Measurements from ENCODE around the gene WFIKKN1.

WFIKKN1 gene

GRCh38 chr16:659618-660017, 28.8 kb downstream of the WFIKKN1 start:
- no peak for DNase-seq

- DNase-seq: no peak
These were observed 29.3 kb downstream of the WFIKKN1 start for GRCh38 chr16:660132-660458.

DNA sequence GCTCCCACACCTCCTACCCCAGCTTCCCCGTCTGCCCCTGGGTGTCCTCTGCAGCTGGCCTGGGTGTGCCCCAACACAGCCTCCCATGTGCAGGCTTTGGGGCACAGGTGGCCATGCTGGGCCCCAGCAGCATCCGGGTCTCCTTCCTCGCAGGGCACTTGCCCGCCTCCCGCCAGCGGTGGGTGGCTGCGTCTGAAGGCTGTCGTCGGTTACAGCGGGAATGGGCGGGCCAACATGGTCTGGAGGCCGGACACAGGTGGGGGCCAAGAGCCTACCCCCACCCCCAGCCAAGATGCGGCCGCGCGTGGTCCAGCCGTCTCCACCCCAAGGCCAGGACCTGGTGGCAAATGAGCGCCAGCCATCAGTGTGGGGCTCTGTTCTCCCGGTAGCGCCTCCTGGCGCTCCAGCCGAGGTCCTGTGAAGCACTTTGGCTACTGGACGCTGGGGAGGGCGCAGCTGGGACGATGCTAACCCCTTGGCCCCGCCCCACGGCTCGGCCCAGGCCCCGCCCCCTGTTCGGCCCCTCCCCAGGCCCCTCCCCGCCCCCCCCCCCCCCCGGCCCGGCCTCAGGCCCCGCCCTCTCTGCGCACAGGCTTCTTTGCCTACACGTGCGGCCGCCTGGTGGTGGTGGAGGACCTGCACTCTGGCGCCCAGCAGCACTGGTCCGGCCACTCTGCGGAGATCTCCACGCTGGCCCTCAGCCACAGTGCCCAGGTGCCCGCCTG, 29.8 kb downstream of the WFIKKN1 start:
- peak; percentile 80 for DNase-seq

GRCh38 chr16:661184-661821, 30.5 kb downstream of the WFIKKN1 start:
- no peak for DNase-seq

DNA sequence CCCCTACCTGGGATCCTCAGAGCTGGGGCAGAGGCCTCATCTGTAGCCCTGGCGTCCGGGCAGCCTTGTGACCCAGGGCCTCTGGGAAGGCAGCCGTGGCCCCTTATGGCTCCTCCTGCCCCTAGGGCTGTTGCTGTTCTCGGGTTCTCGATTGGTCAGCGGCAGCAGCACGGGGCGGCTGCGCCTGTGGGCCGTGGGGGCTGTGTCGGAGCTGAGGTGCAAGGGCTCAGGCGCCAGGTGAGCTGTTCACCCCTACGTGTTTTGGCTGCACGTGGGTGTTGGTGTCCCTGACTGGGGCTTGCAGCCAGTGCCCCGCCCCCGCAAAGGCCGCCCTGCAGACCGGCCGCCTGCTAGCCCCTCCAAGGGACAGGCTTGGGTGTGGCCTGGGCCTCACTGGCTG, 31.3 kb downstream of the WFIKKN1 start:
- no peak for DNase-seq

DNA sequence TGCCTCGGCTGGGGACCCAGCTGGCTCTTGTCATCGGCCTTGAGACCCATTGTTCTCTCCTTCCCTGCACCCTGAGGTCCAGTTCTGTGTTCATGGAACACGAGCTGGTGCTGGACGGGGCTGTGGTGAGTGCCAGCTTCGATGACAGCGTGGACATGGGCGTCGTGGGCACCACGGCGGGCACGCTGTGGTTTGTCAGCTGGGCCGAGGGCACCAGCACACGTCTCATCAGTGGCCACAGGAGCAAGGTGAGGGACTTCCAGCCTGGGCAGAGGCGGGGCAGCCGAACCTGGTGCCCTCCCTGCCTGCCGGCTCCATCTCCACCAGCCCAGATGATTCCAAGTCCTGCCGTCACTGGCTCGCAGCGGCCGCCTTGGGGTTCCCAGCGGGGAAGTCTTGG, 31.8 kb downstream of the WFIKKN1 start:
- no peak for DNase-seq

DNA sequence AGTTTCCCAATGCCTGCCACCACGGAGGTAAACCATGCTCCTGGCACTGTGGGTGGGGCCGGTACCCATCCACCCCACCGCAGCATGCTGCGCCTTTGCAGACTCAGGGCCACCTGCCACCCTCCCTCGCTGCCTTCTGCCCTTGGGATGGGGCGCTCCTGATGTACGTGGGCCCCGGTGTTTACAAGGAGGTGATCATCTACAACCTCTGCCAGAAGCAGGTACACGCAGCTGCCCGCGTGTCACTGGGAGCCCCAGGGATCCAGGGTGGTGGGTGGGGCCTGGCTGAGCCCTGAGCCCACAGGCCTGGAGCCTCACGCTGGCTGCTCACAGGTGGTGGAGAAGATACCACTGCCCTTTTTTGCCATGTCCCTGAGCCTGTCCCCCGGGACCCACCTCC, 35.8 kb downstream of the WFIKKN1 start:
- no peak for DNase-seq

DNA sequence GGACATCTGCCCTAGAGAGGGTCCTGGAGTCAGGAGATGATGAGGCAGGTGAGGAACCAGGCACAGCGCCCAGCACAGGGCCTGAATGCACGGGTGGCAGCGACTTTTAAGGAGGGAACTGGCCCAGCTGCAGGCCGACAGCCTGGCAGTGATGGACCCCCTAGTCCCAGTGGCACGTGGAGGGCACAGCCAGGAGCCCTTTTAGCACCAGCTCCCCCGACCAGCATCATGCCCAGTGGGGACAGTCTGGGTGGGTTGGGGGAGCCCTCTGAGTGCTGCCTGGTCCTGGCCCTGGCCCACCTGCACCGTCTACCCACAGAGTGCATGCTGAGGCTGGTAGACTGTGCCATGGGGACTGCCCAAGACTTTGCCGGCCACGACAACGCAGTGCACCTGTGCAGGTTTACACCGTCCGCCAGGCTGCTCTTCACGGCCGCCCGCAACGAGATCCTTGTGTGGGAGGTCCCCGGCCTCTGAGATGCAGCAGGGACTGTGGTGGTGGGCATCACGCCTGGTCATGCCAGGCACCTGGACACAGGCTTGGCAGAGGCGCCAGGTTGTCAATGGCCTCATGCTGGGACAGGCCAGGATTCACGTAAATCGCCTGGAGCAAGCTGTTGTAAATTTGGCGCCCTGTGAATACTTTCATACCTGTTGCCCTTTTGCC, 36.5 kb downstream of the WFIKKN1 start:
- no peak for DNase-seq

- peak; percentile 95 for DNase-seq
These were observed 37.2 kb downstream of the WFIKKN1 start, which contains the start of gene RHOT2 for GRCh38 chr16:667780-668518. Gene RHOT2 (plus strand): TSS chr16:668132. CDS start chr16:668200, 68 bp downstream.

- DNase-seq: no peak
These were observed 37.9 kb downstream of the WFIKKN1 start for GRCh38 chr16:668519-669171.

DNA sequence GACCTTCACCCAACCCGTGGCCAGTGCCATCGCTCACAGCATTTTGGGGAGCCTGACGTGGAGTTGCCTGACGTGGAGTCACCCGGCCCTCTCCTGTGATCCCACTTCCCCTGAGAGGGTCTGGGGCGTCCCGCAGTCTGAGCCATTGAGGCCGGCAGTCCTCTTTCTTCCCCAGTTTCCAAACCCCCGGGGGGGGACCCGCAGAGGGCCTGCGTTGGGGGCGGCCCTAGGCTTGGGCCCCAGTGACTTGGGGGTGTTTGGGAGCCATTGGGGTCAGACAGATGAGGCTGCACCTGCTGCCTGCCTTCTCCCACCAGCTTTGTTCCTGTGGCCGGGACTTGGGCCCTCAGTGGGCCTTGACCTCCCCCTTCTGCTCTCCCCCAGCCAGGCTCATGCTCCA, 38.9 kb downstream of the WFIKKN1 start:
- DNase-seq: no peak

DNA sequence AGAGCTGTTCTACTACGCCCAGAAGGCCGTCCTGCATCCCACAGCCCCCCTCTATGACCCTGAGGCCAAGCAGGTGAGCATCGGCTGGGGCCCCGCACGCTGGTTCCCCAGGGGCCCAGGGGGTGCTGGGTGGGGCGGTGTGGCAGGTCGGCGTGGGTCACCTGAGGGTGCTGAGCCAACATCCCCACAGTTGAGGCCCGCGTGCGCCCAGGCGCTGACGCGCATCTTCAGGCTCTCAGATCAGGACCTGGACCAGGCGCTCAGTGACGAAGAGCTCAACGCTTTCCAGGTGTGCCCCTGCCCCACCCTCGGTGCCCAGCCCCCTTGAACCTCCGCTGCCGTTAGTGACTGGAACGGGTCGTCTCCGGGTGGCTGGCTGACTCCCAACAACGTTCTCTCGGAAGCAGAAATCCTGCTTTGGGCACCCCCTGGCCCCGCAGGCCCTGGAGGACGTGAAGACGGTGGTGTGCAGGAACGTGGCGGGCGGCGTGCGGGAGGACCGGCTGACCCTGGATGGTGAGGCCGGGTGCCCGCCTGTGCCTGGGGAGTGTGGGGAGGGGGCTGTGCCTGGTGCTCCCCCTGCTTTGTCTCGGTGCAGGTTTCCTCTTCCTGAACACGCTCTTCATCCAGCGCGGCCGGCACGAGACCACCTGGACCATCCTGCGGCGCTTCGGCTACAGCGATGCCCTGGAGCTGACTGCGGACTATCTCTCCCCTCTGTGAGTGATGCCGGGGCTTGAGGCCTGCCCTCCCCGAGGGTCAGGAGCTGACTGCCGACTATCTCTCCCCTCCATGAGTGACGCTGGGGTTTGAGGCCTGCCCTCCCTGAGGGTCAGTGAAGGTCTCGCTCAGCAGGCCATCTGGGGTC, 39.9 kb downstream of the WFIKKN1 start:
- DNase-seq: no peak

- no peak for DNase-seq
These were observed 40.8 kb downstream of the WFIKKN1 start for GRCh38 chr16:671353-672131.

- DNase-seq: no peak
These were observed 41.6 kb downstream of the WFIKKN1 start for GRCh38 chr16:672371-672770.

- DNase-seq: no peak
These were observed 42.1 kb downstream of the WFIKKN1 start for GRCh38 chr16:672851-673250.

DNA sequence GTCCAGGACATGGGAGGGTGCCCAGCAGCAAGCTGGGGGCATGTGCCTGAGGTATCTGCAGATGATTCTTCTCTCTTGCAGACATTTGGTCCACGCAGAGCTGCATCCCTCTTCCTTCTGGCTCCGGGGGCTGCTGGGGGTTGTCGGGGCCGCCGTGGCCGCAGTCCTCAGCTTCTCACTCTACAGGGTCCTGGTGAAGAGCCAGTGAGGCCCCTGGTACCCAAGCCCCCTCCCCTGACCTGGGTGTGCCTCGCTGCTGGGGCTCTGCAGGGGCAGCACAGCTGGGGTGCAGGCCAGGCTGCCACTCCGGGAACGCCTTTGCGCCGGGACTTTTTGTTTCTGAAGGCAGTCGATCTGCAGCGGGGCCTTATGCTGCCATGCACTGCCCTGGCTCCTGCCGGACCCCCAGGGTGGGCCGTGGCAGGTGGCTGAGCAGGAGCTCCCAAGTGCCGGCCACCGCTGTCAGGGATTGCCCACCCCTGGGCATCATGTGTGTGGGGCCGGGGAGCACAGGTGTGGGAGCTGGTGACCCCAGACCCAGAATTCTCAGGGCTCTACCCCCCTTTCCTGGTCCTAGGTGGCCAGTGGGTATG, 42.7 kb downstream of the WFIKKN1 start:
- DNase-seq: no peak

GRCh38 chr16:674214-674881, 43.6 kb downstream of the WFIKKN1 start:
- DNase-seq: no peak

DNA sequence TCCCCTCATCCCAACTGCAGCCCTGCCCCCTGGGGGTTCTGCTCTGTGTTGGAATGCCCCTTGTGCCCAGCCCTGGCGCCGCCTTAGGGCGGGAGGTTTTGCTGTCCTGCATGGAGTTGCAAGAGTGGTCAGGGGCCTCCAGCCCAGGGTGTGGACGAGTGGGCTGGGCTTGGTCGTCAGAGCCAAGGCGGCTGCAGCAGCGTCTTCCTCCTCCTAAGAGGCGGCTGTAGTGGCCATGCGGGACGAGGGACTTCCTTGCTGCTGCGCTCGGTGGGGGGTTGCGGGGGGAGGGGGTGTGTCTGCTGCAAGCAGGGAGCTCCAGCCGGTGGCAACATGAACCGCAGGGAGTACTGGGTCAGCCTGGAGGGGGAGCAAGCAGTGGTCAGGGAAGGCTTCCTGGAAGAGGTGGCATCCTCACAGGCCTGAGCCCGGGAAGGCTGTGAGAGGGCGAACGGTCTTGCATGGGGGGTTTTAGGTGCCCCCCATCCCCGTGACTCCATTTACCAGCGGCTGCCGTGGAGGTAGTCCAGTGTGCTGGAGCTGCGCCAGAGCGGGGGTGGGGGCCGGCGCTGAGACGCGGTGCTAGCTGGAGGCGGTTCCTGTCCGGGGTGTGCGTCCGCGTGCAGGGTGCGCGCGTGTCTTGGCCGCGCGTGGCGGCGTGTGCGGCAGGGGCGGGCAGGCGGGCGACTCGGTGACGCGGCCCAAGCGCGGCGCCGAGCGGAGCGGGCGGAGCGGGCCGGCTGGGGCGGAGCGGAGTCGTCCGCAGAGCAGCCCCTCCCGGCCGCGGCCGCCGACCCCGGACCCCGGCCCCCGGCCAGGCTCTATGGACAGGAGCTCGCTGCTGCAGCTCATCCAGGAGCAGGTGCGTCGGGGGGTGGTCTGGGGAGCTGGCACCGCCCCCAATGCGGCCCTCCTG, 44.4 kb downstream of the WFIKKN1 start, which contains the start of gene RHBDL1:
Gene RHBDL1 (plus strand): TSS at position 704 of the 916 bp plus-strand sequence. CDS start 120 bp downstream, at position 824.
- DNase-seq: no peak
